Stimulated activated CD4-positive, alpha-beta T cell treated with anti-CD3 and anti-CD28 coated beads, Interleukin-1b, Interleukin-23, amount 100 ng/mL, for 48 hours (primary cell): ENCODE measurements around the gene MASP2.
"Not testable (repeated sequence)": the region's sequence is repeated elsewhere in the genome, so short reads cannot be mapped to it uniquely, and the experiment has no call there.

Source experiments
- DNase-seq: peaks from one replicate; pipeline ENCODE4 v3.0.0-alpha.2; 2020

Gene MASP2

GRCh38 chr1:11058026-11058425, 11.0 kb upstream of the MASP2 start:
- no peak for DNase-seq

- DNase-seq = no peak
Observed at GRCh38 chr1:11057477-11057876, 10.4 kb upstream of the MASP2 start.

- no peak for DNase-seq
Observed at GRCh38 chr1:11056504-11056903, 9.5 kb upstream of the MASP2 start.

- DNase-seq = no peak
Observed at GRCh38 chr1:11055676-11056075, 8.6 kb upstream of the MASP2 start.

- DNase-seq = no peak
Observed at GRCh38 chr1:11054666-11055065, 7.6 kb upstream of the MASP2 start.

- DNase-seq = no peak
Observed at GRCh38 chr1:11054181-11054580, 7.1 kb upstream of the MASP2 start.

GRCh38 chr1:11053758-11054137, 6.7 kb upstream of the MASP2 start:
- DNase-seq = peak; percentile 19

GRCh38 chr1:11052839-11053757, 6.1 kb upstream of the MASP2 start:
- DNase-seq = no peak

GRCh38 chr1:11051781-11052511, 4.9 kb upstream of the MASP2 start:
- DNase-seq = no peak

GRCh38 chr1:11051121-11051520, 4.1 kb upstream of the MASP2 start:
- DNase-seq = not testable (repeated sequence)

GRCh38 chr1:11046270-11046566, 821 bp downstream of the MASP2 start:
- DNase-seq = no peak

- no peak for DNase-seq
Observed at GRCh38 chr1:11045428-11046269, 1.4 kb downstream of the MASP2 start.

- no peak for DNase-seq
Observed at GRCh38 chr1:11044849-11045427, 2.1 kb downstream of the MASP2 start.

GRCh38 chr1:11044086-11044848, 2.8 kb downstream of the MASP2 start:
- DNase-seq = no peak

- DNase-seq = no peak
Observed at GRCh38 chr1:11042995-11043874, 3.8 kb downstream of the MASP2 start.

GRCh38 chr1:11042065-11042464, 5.0 kb downstream of the MASP2 start:
- no peak for DNase-seq

- DNase-seq = no peak
Observed at GRCh38 chr1:11041048-11041447, 6.0 kb downstream of the MASP2 start.

- not testable (repeated sequence) for DNase-seq
Observed at GRCh38 chr1:11040105-11040429, 7.0 kb downstream of the MASP2 start.

GRCh38 chr1:11039351-11040104, 7.5 kb downstream of the MASP2 start:
- no peak for DNase-seq

- peak; percentile 86 for DNase-seq
Observed at GRCh38 chr1:11037740-11038182, 9.3 kb downstream of the MASP2 start.
